Measurements from ENCODE around the gene CEP72. TPM values are rescaled to one million over a fixed set of nuclear protein-coding genes. Genes with fewer than 3 reads are reported as not detected.

Gene CEP72
- total RNA-seq, 2 experiments from 2014 or later = 21.9 to 23.8 TPM

DNA sequence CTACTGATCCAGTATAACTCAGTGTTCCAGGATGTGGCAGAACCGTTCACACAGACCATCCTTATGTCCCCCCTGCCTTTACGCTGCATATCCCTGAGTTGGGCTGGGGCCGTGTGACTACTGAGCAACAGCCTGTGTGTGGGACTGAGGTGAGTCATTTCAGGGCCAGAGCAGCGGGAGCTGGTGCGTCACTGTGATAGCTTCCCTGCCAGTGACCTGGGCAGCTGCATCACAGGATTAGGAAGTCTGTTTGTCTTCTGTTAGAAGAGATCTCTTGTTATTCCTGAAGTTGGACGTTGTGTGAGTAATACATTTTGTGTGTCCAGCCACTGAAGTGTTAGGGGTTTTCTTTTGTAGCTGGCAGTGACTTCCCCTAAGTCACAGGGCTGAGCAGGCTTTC lies 45.4 kb downstream of the CEP72 start:
- Mint-ChIP-seq H3K27ac (no peak overlapping the region), H3K9me3 (no peaks in the 10 kb centered on the region), H3K4me1 (no peaks in the 10 kb centered on the region), H3K4me3 (no peak overlapping the region), H3K27me3 (no peaks in the 10 kb centered on the region), H3K36me3 (peaks cover 29% of the 10 kb centered on the region)
- DNase-seq = no peak

DNA sequence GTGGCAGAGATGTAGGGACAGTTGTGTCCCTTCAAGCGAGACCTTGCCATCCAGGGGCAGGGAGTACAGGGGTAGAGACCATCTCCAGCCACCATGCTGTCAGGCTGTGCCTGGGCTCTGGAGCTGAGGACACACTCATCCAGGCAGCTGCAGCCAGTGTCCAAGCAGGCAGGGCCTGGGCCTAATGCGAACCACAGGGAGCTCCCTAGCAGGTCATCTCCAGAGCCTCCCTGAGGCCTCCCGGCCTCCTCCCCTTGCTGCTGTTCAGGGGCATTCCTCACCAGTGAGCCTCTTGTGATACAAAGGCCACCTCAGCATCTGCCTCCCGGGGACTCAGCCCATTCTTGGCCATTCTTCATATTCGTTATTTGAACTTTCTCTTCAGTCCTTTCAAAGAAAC lies 46.0 kb downstream of the CEP72 start:
- no peak for DNase-seq
- peaks cover 32% of the 10 kb centered on the region for H3K36me3 Mint-ChIP-seq
- H3K4me3 Mint-ChIP-seq = no peak overlapping the region
- no peaks in the 10 kb centered on the region for H3K9me3 Mint-ChIP-seq
- no peaks in the 10 kb centered on the region for H3K4me1 Mint-ChIP-seq
- no peaks in the 10 kb centered on the region for H3K27me3 Mint-ChIP-seq
- no peak overlapping the region for H3K27ac Mint-ChIP-seq

DNA sequence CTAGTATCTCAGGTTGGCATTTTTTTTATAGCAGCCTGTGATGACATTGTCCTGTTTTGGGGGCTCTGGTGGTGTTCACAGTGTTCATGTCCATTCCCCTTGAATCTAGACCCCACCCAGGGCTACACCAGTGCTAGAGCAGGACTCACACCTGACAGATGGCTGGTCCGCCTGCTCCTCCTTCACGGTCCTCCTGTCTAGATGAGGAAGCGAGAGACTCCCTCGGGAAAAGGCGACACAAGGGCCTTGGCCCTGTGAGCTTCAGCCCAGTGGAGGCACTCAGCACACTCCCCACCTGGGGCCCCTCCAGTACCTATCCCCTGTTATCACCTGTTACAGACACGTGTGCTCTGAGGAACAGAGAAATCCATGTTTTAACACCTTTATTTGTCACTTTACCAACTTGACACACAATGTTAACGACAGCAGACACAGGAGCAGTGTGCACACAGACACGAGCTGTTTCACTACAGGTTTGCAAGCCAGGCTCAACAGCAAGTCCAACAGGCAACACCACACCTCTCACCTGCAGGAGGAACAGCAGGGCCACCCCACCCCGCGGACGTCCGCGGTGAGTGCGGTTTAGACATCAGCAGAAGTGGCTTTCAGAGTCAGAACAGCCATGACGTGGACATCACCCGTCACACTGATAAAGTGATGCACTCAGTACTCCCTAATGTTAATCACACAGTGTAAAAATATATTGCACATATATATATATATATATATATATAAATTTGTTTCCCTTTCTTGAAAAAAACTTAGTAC lies 47.5 kb downstream of the CEP72 start:
- Mint-ChIP-seq H3K4me3 (no peak overlapping the region), H3K27me3 (no peaks in the 10 kb centered on the region), H3K4me1 (no peaks in the 10 kb centered on the region), H3K36me3 (peaks cover 36% of the 10 kb centered on the region), H3K27ac (no peak overlapping the region), H3K9me3 (no peaks in the 10 kb centered on the region)
- no peak for DNase-seq

DNA sequence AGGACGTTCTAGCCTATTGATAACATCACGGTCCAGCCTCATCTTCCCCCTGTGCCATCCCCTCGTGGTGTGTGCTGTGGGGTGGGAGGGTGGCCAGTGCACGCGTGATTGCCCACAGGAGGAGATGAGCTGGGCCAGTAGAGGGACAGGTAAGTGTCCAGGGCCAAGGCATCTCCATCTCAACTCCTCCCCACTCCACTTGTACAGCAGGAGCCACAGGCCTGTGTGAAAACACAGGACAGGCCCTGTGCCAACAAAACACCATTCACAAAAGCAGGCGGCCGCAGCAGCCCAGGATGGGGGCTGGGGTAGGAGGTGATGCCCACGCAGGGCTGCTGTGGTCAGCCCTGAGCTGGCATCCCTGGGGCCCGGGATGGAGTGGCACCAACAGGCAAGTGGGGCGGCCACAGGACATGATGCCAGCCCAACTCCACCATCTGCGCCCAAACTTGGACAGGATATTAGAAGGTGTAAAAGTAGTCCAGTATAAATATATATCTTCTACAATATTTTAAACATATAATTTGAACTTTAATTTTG lies 48.4 kb downstream of the CEP72 start:
- no peak overlapping the region for H3K27ac Mint-ChIP-seq
- no peak overlapping the region for H3K4me3 Mint-ChIP-seq
- DNase-seq = no peak
- H3K36me3 Mint-ChIP-seq = peaks cover 36% of the 10 kb centered on the region
- H3K27me3 Mint-ChIP-seq = no peaks in the 10 kb centered on the region
- H3K4me1 Mint-ChIP-seq = no peaks in the 10 kb centered on the region
- no peaks in the 10 kb centered on the region for H3K9me3 Mint-ChIP-seq

DNA sequence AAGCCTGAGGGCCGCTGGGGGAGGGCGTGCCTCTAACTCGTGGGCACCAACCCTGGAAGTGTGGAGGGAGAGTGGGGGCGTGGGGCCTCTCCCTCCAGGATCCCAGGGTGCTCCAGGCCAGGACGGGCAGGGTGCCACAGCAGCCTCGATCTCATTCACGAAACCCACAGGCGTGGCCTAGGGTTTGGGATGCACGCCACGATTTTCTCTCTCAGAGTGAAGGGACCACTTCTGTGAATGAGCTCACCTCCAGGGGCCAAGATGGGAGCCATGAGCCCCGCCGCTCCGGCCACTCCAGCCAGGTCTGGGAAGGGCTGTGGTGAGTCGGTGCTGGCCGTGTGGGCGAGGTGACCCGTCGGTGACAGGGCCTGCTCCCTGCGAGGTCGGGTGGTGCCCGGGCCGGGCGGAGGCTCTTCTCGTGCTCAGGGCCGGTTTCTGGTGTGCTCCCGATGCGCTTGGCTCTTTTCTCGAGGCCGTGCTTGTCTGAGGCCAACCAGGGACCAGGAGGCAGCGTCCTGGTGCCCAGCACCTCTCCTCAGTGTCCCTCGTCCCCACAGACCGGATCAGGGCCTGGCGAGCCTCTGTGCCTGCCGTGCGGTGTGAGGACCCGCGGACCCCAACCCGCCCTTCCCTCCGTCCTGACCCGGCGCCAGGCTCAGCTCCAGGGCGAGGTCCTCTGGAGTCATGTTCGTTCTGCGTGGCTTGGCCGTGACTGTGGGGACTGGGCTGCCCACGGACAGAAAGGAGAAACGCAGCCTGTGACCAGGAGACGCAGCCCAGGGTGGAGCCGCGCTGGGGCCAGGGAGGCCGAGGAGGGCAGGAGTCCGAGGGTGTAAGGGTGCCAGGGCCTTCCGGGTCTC lies 50.0 kb downstream of the CEP72 start:
- H3K36me3 Mint-ChIP-seq = peaks cover 36% of the 10 kb centered on the region
- no peak overlapping the region for H3K4me3 Mint-ChIP-seq
- no peak overlapping the region for H3K27ac Mint-ChIP-seq
- no peaks in the 10 kb centered on the region for H3K4me1 Mint-ChIP-seq
- DNase-seq = no peak
- H3K27me3 Mint-ChIP-seq = no peaks in the 10 kb centered on the region
- no peaks in the 10 kb centered on the region for H3K9me3 Mint-ChIP-seq

DNA sequence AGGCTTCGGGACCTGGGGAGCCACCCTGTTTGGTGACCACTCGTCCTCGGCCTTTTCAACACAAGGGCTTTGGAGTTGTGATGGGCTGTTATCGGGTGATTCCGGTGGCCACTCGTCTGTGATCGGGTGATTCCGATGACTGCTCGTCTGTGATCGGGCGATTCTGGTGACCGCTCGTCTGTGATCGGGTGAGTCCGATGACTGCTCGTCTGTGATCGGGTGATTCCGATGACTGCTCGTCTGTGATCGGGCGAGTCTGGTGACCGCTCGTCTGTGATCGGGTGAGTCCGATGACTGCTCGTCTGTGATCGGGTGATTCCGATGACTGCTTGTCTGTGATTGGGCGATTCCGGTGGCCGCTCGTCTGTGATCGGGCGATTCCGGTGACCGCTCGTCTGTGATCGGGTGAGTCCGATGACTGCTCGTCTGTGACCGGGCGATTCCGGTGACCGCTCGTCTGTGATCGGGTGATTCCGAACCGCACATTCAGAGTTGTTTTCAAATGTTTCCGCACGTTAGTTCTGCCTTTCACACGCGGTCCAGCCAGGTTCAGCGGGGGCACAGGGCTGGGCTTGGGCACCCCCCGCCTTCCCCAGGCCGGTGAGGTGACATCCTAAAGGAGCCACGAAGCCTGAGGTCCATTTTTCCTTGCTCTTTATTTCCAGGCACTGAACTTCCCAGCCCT lies 50.8 kb downstream of the CEP72 start:
- Mint-ChIP-seq H3K4me1 (no peaks in the 10 kb centered on the region), H3K27ac (no peak overlapping the region), H3K36me3 (peaks cover 33% of the 10 kb centered on the region), H3K4me3 (no peak overlapping the region), H3K9me3 (no peaks in the 10 kb centered on the region), H3K27me3 (no peaks in the 10 kb centered on the region)
- no peak for DNase-seq

DNA sequence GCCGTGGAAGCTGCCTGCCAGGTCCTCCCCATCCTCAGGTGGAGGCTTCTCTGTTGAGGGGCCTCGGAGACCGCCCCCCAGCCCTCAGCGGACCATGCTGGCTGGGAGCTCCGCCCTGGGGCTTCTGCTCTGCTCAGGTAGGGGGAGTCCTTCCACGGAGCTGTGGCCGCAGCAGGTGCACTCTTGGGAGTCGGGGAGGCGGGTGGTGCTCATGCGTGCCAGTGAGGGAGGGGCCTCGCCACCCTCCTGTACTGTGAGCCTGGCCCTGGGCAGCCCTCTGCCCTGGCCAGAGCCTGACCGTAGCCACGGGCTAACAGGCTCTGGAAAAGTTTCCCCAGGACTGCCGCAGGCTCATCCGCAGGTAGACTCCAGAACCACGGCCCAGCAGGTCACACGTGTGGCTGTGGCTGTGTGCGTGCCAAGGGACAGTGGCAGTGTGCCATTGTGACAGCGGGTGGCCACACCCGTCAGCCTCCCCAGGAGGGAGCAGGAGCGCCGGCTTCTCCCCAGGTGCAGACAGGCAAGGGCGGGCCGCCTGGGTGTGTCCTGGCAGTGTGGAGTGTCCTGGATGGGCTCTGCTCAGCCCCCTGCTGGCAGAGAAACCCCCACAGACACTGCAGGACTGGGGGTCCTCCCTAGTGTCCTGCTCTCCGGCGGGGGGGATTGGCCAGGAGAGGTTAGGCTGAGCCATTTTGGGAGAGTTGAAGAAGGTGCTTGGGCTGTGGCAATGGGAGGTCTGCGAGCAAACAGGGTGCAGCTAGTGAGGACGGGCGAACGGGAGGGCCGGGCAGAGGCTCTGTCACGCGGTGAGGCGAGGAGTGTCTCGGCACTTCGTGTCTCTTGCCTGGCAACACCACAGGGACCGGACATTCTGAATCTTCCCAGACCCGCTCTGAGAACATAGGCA lies 51.5 kb downstream of the CEP72 start:
- Mint-ChIP-seq H3K4me3 (no peak overlapping the region), H3K27me3 (no peaks in the 10 kb centered on the region), H3K9me3 (no peaks in the 10 kb centered on the region), H3K27ac (no peak overlapping the region), H3K36me3 (peaks cover 30% of the 10 kb centered on the region), H3K4me1 (no peaks in the 10 kb centered on the region)
- no peak for DNase-seq

DNA sequence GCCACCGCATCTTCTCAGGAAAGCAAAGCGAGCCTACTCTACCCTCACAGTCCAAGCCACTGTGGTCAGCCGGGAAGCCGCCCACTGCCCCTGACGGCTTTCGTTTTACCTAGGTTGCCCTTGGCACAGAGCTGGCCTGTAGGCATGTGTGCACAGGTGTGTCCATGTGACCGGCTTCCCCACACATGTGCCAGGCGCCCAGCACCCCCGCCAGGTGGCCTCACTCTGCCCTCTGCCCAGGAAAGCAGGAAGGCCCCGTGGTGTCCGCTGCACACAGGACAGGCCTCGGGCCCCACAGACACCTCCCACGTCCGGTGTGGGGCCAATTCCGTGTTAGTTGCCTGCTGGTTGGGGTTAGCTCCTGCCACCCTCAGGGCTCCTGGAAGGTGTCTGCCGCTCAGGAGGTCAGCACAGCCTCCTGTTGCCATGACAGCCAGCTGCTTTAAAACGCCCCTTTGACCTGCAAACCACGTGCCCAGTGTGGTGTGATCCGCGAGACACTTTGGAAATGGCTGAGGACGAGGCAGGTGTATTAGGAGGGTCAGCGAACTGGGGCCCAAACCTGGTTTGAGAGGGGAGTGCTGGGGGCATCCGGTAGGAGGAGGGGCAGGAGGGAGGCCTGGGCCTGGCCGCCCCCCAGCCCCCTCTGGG lies 52.3 kb downstream of the CEP72 start:
- Mint-ChIP-seq H3K4me3 (no peak overlapping the region), H3K9me3 (no peaks in the 10 kb centered on the region), H3K27me3 (no peaks in the 10 kb centered on the region), H3K4me1 (no peaks in the 10 kb centered on the region), H3K27ac (no peak overlapping the region), H3K36me3 (peaks cover 24% of the 10 kb centered on the region)
- no peak for DNase-seq

DNA sequence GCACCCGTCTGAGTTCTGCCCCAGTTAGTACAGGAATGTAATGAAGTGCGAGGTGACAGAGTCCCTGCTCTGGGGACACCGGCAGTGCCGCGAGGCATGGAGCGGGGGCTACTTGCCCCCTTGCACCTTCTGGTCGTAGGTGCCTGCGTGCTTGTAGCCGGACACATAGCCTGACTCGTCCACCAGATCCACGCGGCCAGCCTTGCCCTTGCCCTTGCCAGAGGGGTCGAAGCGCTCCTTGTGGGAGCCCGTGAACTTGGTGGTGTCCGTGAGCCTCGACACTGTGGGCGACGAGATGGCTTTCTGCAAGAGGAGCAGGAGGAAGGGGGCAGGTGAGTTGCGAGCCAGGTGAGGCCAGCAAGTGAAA lies 52.8 kb downstream of the CEP72 start:
- Mint-ChIP-seq H3K27me3 (no peaks in the 10 kb centered on the region), H3K27ac (no peak overlapping the region), H3K9me3 (no peaks in the 10 kb centered on the region)

DNA sequence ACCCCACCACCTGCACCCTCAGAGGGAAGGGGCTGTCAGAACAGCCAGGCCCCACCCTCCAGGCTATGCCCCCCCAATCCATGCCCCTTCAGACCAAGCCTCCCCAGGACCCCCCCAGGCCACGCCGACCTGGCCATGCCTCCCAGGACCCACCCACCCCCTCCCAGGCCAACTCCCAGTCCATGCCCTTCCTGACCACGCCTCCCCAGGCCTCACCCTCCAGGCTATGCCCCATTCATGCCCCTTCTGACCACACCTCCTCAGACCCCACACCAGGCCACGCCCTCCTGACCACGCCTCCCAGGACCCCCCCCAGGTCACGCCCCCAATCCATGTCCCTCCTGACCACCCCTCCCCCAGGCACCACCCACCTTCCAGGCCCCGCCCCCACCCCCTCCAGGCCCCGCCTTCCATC lies 53.4 kb downstream of the CEP72 start:
- Mint-ChIP-seq H3K4me3 (no peak overlapping the region), H3K9me3 (no peaks in the 10 kb centered on the region), H3K36me3 (peaks cover 17% of the 10 kb centered on the region), H3K27ac (no peak overlapping the region), H3K27me3 (no peaks in the 10 kb centered on the region), H3K4me1 (no peaks in the 10 kb centered on the region)
- no peak for DNase-seq

More for the DNA sequence above, 52.8 kb downstream of the CEP72 start:
- no peaks in the 10 kb centered on the region for H3K4me1 Mint-ChIP-seq
- H3K36me3 Mint-ChIP-seq = peaks cover 19% of the 10 kb centered on the region
- no peak overlapping the region for H3K4me3 Mint-ChIP-seq
- no peak for DNase-seq

DNA sequence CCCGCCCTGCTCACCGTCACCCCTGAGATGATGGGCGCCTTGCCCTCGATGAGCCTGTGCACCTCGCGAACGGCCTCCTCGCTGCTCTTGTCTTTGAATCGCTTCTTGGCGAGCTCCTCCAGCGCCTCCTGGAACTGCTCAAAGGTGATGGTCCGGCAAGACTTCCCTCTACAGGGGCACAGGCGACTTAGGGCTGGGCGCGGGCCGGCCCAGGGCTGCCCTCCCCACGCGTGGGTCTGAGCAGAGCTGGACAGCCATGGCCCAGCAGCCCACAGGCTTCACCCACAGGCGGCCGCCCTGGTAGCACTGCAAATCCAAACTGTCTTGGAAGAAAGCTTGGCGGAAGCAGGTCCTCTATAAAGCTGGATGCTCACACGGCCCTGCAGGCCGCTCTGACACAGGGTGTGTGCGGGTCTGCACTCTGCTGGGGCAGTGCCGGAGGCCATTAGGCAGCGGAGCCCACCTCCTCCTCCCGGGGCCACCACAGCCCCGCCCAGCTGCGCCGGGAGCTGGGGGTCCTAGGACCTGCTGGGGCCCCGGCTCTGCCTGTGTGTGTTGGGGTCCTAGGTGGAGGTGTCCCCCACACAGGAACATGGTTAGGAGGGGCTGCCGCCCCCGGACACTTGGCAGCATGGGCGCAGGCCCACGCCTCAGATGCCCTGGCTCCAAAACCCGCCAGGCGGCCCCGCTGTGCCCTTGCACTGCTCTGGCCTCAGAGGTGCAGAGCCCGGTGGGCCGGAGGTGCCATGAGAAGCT lies 54.0 kb downstream of the CEP72 start:
- no peak for DNase-seq
- H3K9me3 Mint-ChIP-seq = no peaks in the 10 kb centered on the region
- H3K4me1 Mint-ChIP-seq = no peaks in the 10 kb centered on the region
- H3K27ac Mint-ChIP-seq = no peak overlapping the region
- H3K36me3 Mint-ChIP-seq = peaks cover 16% of the 10 kb centered on the region
- no peak overlapping the region for H3K4me3 Mint-ChIP-seq
- H3K27me3 Mint-ChIP-seq = no peaks in the 10 kb centered on the region

DNA sequence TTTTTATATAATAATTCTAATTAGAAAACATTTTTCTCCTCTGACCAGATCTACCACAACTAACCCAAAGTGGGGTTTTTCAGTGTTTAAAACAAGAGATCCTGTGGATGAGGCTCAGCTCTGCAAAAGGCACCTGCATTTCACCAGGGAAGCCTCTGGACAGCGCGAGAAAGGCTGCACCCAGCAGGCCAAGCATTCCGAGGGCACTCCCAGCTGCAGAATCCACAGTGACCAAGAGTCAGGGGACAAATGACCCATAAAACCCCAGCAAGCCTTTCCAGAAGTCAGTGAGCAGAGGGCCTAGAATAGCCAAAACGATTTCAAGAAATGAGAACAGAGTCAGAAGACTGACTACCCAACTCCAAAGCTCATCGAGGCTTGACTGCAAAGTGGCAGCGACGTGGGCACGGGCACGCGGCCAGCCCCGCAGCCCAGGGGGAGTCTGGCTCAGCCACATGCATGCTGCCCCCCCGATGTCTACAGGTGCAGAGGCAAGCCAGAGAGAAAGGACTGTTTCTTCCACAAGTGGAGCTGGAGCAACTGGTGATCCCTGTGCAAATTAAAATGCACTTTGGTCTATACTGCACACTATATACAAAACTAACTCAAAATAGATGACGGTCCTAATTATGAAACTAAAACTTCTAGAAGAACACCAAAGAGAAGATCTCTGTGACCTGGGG lies 54.8 kb downstream of the CEP72 start:
- Mint-ChIP-seq H3K27me3 (no peaks in the 10 kb centered on the region), H3K9me3 (no peaks in the 10 kb centered on the region), H3K4me3 (no peak overlapping the region), H3K4me1 (no peaks in the 10 kb centered on the region), H3K36me3 (peaks cover 12% of the 10 kb centered on the region), H3K27ac (no peak overlapping the region)
- no peak for DNase-seq

Measured in activated naive CD8-positive, alpha-beta T cell treated with anti-CD3 and anti-CD28 coated beads for 36 hours (primary cell).